NCI-H2107 (cell line): Measurements from ENCODE around the gene BBX.

ENCODE experiments used
- DNase-seq: peaks from one replicate; lab custom pipeline; 2025; lab: John Stamatoyannopoulos, UW

BBX gene

GRCh38 chr3:107654218-107654617, 131.5 kb downstream of the BBX start:
- no peak for DNase-seq

DNA sequence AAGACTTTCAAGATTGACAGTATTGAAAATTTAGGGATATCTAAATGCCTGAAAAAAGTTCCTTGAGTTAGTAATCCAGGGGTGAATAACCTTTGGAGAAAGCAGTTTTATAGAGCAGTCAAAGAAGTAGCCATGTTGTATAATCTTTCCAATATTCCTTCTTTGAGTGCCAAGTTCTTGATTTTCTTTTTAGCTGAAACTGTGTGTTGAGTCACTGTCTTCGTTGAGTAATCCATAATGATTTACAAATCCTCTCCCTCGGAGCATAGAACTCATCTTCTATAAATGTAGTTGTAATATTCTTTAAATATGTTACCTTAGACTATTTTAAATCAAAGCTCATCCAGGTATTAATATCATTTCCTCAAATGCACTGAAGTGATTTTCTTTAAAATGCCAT, 135.2 kb downstream of the BBX start:
- DNase-seq, result no peak

- no peak for DNase-seq
These were observed 137.7 kb downstream of the BBX start for GRCh38 chr3:107660306-107660976.

- DNase-seq, result no peak
These were observed 138.8 kb downstream of the BBX start for GRCh38 chr3:107661447-107662123.

DNA sequence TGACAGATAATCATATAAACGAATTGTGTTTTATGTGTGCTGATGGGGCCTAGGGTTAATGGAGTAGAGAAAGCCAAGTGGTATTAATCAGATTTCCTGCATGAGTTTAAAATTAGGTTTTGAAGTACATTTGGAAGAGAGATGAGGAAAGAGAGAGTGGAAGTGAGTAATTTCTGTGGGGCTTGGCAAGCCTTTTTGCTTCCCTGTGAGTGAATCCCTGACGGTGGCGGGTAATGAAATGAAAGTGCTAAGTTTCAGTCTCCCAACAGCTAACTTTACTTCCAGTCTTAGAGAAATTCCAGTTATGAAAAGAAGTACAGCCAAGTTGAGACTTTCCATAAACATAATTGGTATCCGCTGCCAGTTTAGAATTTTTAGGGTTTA, 139.4 kb downstream of the BBX start:
- DNase-seq, result no peak

DNA sequence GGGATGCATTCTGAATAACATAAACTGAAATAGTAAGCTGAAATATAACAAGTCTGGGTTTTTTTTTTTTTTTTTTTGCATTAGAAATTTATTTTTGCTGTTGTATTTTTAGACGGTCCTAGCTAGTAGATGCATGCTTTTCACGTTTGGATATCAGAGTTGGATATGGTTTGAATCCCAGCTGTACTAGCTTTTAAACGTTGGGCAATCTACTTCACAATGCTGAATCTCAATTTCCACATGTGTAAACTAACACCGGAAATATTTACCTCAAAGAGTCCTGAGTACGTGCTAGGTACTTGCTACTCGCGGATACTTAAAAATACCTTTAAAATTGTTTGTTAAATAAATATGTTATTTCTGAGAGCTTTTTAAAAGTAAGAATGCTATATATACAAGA, 139.8 kb downstream of the BBX start:
- DNase-seq, result peak; percentile 58

DNA sequence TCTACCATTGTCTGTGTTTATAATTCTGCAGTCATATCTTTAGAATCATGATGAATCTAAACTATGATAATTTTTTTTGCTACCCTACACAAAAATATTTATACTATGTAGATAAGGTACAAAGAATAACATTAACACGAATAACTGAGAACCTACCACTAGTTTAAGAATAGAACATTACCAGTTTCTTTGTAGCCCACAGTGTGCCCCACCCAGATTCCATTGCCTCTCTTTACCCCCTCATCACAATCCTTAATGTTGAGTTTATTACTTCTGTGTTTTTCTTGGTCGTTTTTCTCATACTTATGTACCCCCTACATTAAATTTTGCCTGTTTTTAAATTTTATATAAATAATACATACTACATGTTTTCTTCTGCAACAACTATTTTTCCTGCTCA, 140.5 kb downstream of the BBX start:
- DNase-seq, result no peak

- no peak for DNase-seq
These were observed 141.9 kb downstream of the BBX start for GRCh38 chr3:107664614-107665013.

DNA sequence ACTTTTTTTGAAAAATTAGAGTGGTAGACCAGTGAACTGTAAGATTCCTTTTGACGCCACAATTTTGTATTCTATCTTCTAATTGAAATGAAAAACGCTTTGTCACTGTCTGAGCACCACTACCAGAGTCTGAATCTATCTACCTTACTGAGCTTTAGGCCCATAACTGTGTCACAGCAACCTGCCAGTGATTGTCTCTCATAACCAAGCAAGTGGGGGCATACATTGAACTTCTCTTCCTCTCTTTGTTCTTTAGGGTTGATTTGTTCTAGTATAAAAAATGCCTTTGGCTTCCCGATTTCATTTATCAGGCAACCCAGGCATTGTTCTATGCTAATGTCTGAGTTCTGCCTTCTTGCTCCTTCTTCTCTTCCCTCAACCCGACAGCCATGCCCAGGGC, 142.6 kb downstream of the BBX start:
- DNase-seq, result no peak

DNA sequence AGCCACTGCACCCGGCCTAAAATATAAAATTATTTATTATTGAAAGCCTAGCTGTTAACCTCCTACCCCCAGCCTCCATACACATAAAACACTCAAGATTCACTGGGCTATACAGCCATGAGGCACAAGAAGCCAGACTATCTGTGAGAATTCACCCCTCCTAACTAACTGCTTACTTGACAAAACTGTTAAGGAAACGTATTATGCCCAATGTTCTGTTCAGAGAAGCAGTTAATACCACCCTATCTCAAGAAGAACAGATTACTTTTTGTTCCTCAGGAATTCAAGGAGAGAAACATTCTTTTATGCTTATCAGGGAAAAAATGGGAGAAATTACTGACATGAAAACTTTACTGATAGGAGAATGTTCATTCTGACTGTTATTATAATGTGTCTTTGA, 144.1 kb downstream of the BBX start:
- no peak for DNase-seq

- no peak for DNase-seq
These were observed 145.7 kb downstream of the BBX start for GRCh38 chr3:107668416-107668815.

DNA sequence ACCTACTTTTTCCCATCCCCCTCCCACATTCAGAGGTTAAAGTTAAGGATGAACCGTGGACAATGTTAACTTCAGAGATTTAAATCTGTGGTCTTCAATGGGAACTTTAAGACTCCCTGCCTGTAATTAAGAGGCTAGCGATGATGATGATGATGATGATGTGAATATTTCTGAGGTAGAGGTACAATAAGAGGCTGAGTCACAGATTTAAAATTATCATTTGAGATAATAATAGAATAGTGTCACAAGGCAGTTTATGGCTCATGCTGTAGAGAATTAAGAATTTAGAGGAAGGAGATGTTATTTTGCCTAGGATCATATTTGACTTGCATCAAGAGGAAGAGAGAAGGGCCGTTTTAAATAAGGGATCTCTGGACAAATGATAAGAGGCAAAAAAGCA, 146.2 kb downstream of the BBX start:
- DNase-seq, result no peak

DNA sequence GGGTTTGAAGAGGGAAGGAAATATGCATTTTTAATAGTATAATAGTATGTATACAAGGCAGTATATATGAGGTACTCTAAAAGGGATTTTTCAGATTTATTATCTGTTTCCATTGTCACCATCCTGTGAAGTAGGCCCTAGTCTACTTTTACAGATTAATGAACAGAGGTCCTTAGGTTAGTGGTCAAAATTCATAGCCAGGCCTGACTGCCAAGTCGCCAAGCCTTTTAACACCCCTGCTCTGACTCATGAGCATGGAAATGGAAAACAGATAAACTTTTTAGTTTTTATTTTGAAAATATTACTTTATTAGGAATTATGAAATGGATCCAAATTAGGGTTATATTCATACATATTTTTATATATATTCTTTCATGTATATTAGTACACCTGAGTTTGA, 146.9 kb downstream of the BBX start:
- DNase-seq, result no peak

GRCh38 chr3:107670986-107671385, 148.2 kb downstream of the BBX start:
- no peak for DNase-seq

DNA sequence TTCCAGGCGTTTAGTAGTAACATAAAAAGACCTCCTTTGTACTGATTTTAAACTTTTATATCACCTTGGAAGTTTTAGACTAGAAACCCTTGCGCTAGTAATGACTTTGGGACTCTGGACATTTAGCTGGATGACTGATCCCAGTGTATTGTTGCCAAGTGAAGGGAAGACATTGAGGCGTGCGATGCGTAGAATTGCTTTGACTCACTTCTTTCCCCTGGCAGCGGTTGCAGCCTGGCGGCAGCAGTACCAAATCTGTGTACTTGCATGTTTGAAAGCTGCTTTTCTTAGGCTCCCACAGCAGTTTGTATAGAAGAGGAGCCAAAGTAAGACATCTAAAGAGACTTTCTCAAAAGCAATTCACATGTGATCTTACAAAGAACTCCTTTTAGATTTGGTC, 151.6 kb downstream of the BBX start:
- no peak for DNase-seq

DNA sequence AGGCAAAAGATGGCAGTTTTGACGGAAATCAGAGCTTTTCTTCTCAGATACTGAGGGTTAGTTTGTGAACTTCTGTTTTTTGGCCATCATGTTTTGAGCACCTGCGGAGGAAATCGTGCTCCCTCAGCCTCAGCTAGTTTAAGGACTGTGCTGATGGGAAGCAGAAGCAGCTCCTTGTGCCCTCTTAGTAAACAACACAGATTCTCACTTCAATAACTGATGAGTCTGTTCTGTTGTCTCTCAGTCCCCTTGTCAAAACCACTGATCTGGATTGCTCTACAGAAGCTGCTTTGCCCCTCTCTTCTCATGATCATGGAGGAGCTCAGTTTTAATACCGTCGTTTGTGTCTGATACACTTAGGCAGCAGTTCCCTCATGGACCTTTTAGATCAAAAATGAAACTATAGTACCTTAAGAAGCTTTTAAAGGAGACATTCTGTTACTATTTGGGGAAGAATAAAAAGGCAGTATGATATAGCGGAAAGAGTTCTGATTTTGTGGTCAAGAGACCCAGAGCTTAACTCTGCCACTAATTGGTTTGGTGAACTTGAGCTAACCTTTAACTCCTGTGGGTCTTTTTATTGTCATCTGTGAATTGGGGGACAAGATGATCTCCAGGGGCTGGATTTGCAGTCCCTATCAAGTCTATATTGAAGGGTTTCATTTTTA, 152.6 kb downstream of the BBX start:
- DNase-seq, result no peak

DNA sequence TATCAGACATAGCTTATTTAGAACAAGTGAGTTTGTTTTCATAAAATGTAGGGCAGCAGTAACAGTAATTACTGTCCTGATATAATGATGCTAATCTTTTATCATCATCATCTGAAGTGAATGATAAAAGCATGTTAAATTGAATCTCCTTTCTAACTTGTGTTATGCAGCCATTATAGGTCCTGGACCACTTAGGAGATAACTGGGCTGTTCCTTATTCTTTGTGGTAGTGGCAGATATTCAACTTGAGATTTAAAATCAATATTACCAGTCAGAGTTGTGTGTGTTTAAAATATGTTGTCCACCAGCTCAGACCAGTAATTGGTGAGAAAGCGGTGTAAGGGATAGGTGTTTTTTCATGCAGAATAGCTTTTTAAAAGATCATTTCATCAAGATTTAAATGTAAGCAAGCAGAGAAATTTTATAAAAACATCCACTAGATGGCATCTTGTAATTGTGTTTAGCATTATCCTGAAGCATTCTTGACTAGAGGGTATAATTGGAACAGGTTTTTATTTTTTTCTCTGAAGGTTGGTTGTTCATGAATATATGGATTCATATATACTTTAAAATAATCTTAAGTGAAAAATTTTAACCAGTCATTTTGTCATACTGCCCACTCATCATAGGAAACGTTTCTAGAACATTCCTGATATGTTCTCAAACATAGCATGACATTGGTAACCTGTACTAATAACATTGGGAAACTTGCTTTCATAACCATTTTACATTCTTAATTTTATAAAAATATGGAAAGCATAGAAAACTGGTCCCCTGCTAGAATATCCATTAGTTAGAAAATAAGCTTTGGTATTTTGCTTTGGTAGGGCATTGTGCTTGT, 153.9 kb downstream of the BBX start:
- DNase-seq, result no peak

- DNase-seq, result no peak
These were observed 157.2 kb downstream of the BBX start for GRCh38 chr3:107679921-107680320.

DNA sequence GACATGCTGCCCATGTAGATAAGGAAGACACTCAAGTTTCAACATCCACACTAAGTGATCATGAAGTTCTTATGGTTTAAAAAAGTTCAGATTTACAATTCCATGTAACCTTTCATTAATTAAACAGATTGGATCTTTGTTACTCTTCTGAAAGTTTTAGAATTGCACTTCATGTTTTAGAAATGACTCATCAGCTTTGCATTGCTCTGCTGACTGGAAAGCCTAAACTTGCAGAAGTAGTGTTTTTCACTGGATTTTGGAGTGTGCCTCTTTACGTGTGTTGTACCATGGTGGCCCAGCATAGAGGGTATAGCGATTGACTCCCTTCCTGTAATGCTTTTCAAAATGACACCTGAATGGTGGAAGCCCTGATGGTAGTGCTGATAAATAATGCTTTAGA, 157.9 kb downstream of the BBX start:
- no peak for DNase-seq

DNA sequence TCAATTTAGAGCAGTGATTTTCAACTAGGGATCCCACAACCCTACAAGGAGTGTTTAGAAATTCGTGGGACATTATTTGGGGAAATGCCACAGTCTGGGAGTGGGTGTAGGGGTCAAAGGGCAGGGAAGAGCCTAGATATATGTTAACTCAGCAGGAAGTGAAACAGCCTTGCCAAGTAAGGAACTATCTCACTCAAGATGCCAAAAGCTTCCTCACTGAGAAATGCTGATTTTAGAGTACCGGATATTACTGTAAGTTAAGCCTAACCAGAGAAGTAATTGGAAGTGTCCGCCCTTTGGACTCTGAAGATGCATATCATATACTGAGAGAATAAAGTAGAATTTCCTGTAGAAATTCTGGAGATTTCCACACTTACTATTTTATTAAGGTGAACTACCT, 158.6 kb downstream of the BBX start:
- no peak for DNase-seq

GRCh38 chr3:107682580-107682979, 159.8 kb downstream of the BBX start:
- DNase-seq, result no peak

DNA sequence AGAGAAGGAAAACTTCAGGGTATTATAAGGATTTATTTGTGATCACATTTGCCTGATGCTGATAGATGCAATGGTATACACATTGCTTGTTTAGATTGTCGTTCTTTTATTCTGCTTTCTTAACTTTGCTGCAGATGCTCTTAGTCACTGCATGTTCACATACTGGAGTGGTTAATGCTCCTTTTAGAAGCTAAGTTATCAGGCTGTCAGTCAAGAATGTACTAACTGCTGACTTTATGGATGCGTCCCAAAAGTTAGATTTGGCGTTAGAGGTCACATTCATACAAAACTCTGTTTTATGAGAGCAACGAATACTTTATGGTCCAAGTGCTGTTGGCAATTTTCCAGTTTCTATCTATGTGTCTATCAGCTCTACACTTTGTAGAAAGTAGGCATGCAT, 160.7 kb downstream of the BBX start:
- no peak for DNase-seq
